Kidney (tissue), 14 donors: ENCODE results near the gene ESYT3. TPM values are rescaled to one million over a fixed set of nuclear protein-coding genes. Genes with fewer than 3 reads are reported as not detected.
"Not testable (repeated sequence)": the region's sequence is repeated elsewhere in the genome, so short reads cannot be mapped to it uniquely, and the experiment has no call there.

Experiments used
- DNase-seq, 5 donors: peaks; one replicate each; pipeline ENCODE4 v3.0.0-alpha.2; 2013 to 2020
- FAIRE-seq: peaks from 2 replicates; lab custom pipeline; 2012; peaks lifted over from hg19 to GRCh38; lab: Jason Lieb, UNC
- H3K27ac ChIP-seq, 2 donors: one replicate each; pipeline ENCODE4 v1.7.0; 2013; ENCODE audit warnings: low read depth in 2 of 2, low read length in 2 of 2, inconsistent platforms in 1 of 2
- H3K27me3 ChIP-seq: one replicate; pipeline ENCODE4 v1.7.1; 2013; ENCODE audit warnings: low read length, inconsistent platforms; ENCODE audit not compliant: control insufficient read depth, insufficient read depth
- H3K36me3 ChIP-seq, 3 donors: one replicate each; pipeline versions ENCODE4 v1.7.0 to v1.7.1; 2013; ENCODE audit warnings: low read length in 3 of 3, control low read depth in 1 of 3, inconsistent platforms in 1 of 3; ENCODE audit not compliant: insufficient read depth in 3 of 3, control insufficient read depth in 2 of 3
- H3K4me1 ChIP-seq, 3 donors: one replicate each; pipeline versions ENCODE4 v1.7.0 to v1.7.1; 2013; ENCODE audit warnings: low read length in 3 of 3, inconsistent platforms in 1 of 3, low read depth in 1 of 3; ENCODE audit not compliant: control insufficient read depth in 2 of 3, insufficient read depth in 2 of 3
- H3K4me3 ChIP-seq, 3 donors: one replicate each; pipeline versions ENCODE4 v1.7.0 to v1.8.1; 2013; ENCODE audit warnings: low read length in 3 of 3, control low read depth in 1 of 3, inconsistent platforms in 1 of 3
- H3K9ac ChIP-seq, 3 donors: one replicate each; pipeline versions ENCODE4 v1.7.0 to v1.7.1; 2013; ENCODE audit warnings: low read length in 3 of 3, control low read depth in 1 of 3, inconsistent platforms in 1 of 3
- H3K9me3 ChIP-seq, 3 donors: one replicate each; pipeline versions ENCODE4 v1.7.0 to v1.7.1; 2013; ENCODE audit warnings: low read length in 3 of 3, control low read depth in 1 of 3, inconsistent platforms in 1 of 3; ENCODE audit not compliant: control insufficient read depth in 2 of 3, insufficient read depth in 1 of 3
- CTCF ChIP-seq: IDR thresholded peaks from 3 replicates; pipeline ENCODE4 v1.5.1; 2012; ENCODE audit warnings: mild to moderate bottlenecking, moderate library complexity, borderline replicate concordance; ENCODE audit not compliant: insufficient read depth; ENCODE audit errors: extremely low read depth
- intact Hi-C: fragments of 100-400 bp; cut with DNase I; formaldehyde crosslinking; loops from one replicate; pipeline ENCODE4 v1.11.1; 2022
- polyA plus RNA-seq: library from polyadenylated mRNA; stranded (reverse); fragments of 350-450 nt; fragmentation: Illumina TruSeq; extraction: RNeasy Lipid Tissue Mini Kit (QIAGEN cat#74804); gene quantifications from one replicate; pipeline ENCODE4 v1.2.3, GENCODE V29; 2014; ENCODE audit warnings: low read depth, low replicate concordance; ENCODE audit not compliant: insufficient read depth
- total RNA-seq: library from RNA; stranded (reverse); fragmentation: NEBNext Ultra II Directional; extraction: Animal tissue kit (Norgen Biotek cat#: 25700); gene quantifications from one replicate; pipeline ENCODE4 v1.2.1, GENCODE V29; 2021
- donor health status: control.
- donor health status: control.
- donor health status: control.
- donor health status: control.
- donor health status: control.
- donor health status: DM: yes; HTN: yes; CAD: no.
- donor health status: Normal renal cell carcinoma (clear cell type).

Gene ESYT3
- total and polyA plus RNA-seq, 2 donors from 2014 or later, result 1.5 to 5.3 TPM

- H3K9me3 ChIP-seq, result no peaks in the 10 kb centered on the region
- intact Hi-C loops, result no loop called here
- FAIRE-seq, result no peak
- H3K9ac ChIP-seq, result no peak overlapping the region
- H3K27ac ChIP-seq, result no peak overlapping the region
- H3K4me1 ChIP-seq, result no peaks in the 10 kb centered on the region
- no peaks in the 10 kb centered on the region for H3K27me3 ChIP-seq
- TF ChIP-seq CTCF, result no peak
- DNase-seq, result peak in 1 of 5 donors; percentile 4
- H3K4me3 ChIP-seq, result no peak overlapping the region
- H3K36me3 ChIP-seq, result no peaks in the 10 kb centered on the region
Measured at GRCh38 chr3:138450704-138451424, 16.4 kb downstream of the ESYT3 start.

- Histone ChIP-seq H3K9ac (no peak overlapping the region), H3K27me3 (no peaks in the 10 kb centered on the region), H3K36me3 (no peaks in the 10 kb centered on the region), H3K4me3 (no peak overlapping the region), H3K27ac (no peak overlapping the region), H3K4me1 (no peaks in the 10 kb centered on the region), H3K9me3 (no peaks in the 10 kb centered on the region)
- DNase-seq, result peak in 1 of 5 donors; percentile 7
- intact Hi-C loops, result no loop called here
- no peak for TF ChIP-seq CTCF
- FAIRE-seq, result no peak
Measured at GRCh38 chr3:138451595-138452162, 17.3 kb downstream of the ESYT3 start.

GRCh38 chr3:138452436-138452835, 18.0 kb downstream of the ESYT3 start:
- H3K36me3 ChIP-seq, result no peaks in the 10 kb centered on the region
- intact Hi-C loops, result no loop called here
- no peak for DNase-seq
- FAIRE-seq, result no peak
- no peak overlapping the region for H3K9ac ChIP-seq
- H3K4me1 ChIP-seq, result no peaks in the 10 kb centered on the region
- no peak overlapping the region for H3K27ac ChIP-seq
- H3K27me3 ChIP-seq, result no peaks in the 10 kb centered on the region
- no peak overlapping the region for H3K4me3 ChIP-seq
- H3K9me3 ChIP-seq, result no peaks in the 10 kb centered on the region
- TF ChIP-seq CTCF, result no peak

GRCh38 chr3:138453940-138454339, 19.5 kb downstream of the ESYT3 start:
- H3K27me3 ChIP-seq, H3K36me3 ChIP-seq, DNase-seq, H3K9ac ChIP-seq, intact Hi-C loops, H3K27ac ChIP-seq, H3K9me3 ChIP-seq, FAIRE-seq, H3K4me3 ChIP-seq, H3K4me1 ChIP-seq: not testable (repeated sequence)
